NCI-H446 (cell line): ENCODE data around the gene CDKAL1.

Source experiments
- DNase-seq, 2 experiments: peaks; one replicate each; lab custom pipeline; 2025; lab: John Stamatoyannopoulos, UW

Gene CDKAL1

DNA sequence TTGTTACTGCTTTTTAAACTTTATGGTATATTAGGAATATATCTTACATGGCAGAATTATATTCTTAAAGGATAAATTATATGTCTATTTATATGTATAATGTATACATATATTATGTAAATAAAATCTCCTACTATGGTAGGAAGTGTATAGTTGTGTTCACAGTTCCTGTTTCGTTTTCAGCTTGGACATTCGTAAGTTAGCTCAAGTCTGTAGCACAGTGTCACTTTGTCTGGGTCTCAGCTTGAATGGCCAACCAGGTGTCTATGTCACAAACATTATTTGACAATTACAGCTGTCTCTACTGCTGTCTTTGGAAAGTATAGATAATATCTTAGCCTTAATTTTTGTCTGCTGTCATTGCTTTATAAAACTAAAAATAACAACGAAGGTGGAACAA, 303.9 kb downstream of the CDKAL1 start:
- no peak for DNase-seq

DNA sequence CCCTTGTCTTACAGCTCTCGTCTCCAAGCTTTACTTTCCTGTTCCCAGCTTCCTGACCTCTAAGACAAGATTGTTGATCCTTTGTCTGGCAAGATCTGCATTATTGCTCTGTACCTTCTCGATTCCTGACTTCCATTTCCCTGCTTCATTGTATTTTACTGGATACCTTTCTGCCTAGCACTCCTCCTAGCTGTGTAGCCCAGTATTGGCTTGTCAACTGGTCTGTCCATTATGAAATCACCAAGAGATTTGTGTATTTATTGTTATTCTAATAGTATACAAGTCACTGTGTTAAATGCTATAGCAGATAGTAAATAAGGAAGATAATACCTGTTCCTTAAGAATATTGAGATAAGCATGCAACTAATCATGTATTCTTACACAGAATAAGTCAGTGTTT, 305.4 kb downstream of the CDKAL1 start:
- no peak for DNase-seq

DNA sequence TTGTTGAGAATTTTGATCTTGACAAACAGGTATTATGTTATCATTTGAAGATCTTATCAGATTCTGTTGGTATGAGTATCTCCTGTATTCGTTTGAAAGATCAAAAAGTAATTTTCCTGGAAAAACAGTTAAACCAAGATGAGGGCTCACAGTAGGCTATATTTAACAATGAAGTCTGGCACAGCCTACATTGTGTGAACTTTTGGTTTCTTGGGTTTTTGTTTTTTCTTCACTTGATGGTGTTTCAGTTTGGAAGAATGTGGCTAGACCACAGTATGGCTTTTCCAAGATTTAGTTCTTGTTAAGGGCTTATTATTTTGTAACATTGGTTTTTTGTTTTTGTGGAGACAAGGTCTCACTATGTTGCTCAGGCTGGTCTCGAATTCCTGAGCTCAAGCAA, 306.4 kb downstream of the CDKAL1 start:
- DNase-seq: no peak

DNA sequence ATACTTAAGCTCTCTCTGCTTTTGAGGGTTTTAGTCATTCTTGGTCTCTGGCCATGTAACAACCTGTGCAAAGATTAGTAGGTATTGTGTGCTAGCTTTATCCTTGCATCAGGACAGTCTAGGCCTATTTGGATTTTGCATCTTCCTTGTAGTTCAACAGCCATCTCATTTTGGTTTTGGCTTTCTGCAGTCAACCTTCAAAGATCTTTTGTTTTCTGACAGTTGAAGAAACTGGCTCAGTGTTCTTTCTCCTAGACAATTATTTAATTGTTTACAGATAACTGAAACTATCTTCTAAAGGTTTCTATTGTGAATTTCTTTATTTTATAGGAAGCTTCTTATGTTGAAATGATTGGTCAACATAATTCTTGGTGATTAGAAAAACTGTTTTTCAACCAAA, 307.5 kb downstream of the CDKAL1 start:
- no peak for DNase-seq

DNA sequence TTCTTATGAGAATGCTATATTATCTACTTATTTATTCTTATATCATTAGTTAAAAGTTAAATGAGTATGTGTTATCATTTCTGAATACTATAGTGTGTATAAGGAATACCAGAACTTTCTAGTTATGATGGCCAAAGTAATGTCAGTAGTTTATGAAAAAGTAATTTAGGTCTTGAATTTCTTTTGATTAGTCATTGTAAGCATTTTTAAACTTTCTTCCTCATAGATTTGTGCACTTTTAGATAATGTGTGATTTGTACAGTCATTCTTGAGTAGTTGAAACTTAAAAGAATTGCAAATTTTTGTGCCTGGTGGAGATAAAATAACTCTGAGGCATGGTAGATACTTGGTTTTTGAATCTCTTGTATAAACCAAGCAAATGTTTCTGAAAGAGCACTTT, 311.3 kb downstream of the CDKAL1 start:
- no peak for DNase-seq

DNA sequence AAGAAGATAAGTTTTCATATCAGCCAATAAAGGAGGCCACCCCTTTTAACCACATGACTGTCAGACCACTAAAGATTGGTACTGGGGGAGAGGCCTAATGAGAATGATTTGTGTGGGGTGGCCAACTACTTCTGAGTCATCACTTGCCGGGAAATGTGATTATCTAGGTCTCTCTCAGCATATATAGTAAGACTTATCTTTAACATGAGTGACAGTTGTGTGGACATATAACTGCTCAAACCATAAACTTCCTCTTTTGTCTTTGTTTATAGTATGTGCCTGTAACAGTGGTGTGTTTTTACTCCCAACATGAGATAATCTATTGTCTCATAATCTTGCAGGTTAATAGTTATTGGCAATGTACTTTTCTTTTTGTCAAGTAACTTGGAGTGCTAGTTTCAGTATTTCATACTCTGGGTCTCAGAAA, 312.4 kb downstream of the CDKAL1 start:
- no peak for DNase-seq

DNA sequence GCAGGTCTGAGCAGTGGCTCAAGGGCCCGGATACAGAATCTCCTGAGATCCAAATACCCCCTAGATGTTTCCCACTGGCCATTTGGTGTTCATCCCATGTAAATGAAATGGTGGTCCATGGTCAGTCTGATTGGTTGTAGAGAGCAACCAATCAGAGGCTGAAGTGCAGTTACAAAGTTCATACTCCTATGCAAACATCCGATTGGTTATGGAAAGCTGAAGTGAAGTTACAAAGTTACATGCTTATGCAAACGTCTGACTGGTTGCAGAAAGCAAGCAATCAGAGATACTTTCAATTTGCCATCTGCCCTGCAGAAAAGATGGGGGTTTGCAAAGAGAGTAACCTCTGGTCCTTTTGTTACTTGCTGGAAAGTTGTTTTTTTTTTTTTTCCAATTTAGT, 313.6 kb downstream of the CDKAL1 start:
- no peak for DNase-seq

DNA sequence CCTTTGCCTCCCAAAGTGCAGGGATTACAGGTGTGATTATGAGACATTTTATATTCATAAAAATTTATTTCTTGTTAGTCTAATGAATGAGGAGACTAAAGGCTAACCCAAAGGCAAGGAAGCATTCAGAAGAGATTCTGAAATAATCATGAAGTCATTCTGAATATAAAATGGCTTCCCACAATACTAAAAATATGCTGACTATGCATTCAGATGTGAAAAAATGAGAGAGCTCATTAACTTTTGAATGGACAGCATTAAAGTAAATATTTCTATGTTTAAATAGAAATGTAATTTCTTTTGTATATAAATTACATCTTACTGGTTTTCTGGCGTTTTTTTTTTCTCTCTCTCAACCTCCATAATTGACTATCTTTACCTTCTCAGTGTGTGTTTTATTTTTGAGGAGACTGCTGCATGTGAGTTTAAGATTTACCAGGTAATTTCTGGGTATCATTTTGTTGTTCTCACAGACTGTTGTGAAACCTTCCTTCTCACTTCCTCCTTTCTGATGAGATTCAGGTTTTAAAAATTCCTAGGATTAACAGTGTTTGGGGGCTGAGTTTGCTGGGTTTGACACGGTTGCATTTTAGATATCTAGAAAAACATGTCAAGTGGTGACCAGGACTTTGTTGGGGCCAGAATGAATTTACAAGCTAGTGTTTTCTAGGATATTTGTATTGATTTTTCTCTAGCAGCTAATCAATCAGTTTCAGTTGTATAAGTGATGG, 316.6 kb downstream of the CDKAL1 start:
- DNase-seq: no peak

DNA sequence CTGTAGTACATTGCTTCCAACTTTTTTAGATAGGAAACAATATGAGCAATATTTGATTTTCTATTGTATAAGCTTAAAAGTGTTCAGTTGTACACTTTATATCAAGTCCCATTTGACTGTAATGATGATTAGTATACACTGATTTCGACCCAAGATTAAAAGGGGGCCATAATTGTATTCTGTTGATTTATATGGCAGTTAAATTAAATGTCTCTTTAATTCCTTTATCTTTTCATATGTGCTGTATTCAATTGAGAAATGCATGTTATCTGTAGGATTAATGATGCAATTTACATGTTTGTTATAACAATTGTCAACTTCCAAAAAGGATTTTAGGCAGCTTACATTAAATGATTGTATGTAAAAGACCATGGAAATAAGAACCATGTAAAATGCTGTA, 317.5 kb downstream of the CDKAL1 start:
- no peak for DNase-seq

DNA sequence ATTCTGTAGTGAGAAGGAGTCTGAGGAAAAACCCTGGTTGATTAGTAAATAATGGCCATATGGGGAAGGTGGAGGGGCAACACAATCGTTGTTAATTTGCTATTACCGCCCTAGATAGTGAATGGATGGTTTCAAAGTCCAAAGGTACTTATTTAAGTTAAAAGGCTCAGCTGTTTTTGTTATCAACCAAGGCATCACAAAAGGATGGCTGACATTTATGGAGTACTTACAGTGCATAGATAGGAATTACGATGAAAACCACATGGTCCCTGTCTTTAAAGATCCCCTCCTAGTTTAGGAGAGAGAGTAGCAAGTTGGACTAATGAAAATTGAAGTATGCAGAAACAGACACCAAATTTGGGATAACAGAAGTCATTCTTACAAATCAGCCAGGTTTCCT, 319.6 kb downstream of the CDKAL1 start:
- no peak for DNase-seq

DNA sequence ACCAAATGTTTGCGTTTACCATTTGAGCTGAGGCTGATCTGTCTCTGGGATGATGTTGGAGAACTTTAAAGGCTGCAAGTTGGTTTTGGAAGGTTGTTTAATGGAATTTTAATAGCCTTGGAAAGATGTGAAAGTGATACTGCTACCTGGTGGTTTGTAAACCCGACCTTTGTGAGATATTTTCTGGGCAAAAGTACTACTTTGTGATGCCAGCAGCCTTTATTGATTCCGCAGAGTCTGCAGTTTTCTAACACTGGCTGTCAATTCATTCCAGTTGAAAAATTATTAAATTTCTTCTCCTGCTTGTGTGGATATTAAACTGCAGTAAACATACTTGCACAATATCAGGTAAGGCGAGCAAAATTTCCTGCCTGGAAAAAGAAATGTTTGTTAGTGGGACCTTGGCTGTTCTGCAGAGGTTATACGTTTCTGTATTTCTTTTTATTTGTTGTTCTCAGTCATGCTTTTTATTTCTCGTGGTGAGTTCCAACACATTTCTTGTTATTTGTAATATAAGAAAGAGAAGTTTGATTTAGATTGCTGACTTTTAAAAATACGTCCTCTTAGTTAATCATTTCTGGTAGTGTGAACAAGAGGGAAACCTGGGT, 322.5 kb downstream of the CDKAL1 start:
- no peak for DNase-seq

DNA sequence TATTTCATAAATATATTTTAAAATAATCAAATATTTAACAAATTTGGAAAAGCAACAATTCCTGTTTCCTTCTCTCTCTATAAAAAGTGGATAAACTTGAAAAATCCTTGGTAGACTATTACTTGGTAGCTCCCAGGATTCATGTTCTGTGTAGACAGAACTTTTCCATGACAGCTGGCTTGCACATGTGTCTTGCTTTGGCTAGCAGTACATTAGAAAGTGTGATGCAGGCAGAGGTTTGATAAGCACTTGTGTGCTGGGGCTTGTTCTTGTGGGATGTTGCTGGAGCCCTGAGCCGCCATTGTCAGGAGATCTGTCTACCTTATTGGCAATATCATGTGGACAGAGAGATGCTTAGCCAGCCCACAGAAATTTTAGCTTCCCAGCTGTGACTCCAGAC, 327.2 kb downstream of the CDKAL1 start:
- no peak for DNase-seq

DNA sequence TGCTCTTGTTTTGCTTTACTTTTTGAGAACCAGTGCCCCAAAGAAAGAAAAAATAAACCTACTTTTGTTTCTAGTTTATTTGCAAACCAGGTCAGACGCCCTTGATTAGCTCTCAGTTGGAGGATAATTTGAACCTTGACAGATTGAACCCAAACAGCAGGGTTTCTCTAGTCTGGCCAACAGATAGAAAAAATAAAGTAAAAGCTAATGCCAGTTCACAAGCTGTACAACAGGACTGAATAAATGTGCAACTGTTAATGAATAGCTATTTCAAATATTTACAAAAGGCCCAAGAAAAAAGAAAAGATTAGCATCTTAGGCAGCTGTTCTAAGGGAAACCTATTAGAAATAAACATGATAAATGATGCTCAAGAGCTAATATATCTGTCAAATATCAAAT, 331.8 kb downstream of the CDKAL1 start:
- DNase-seq: peak; percentile 31 to 52

DNA sequence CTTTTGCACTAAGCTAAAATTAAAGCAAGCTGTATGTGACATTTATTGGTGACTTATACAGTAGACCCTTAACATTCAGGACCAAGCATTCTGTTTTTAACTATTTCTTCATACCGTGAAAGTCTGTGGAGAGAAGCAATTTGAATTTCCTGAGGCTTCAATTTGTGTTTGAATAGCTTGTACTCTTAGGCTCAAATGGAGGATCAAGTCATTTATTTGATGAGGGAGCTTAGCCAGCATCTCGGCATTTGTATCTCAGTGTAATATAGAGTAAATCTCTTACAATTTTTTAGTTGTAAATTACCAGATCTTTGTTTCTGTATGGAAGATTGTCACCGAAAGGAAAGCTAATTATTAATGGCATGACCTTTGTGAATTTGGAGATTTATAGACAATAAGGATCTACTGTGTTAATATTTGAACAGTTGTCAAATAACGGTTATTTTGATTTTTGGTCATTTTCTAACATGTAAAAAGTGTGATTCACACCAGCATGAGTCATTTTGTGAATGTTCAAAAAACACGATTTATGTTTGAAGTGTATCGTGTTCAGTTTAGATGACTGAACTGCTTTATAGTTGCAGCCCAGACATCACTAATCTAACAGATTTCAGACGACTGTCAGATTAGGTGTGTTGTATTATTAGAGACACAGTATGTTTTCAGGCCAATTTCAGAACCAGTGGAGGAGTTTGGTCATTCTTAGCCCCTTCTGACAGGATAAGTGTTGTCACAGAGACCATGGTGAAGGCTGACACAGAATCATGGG, 332.9 kb downstream of the CDKAL1 start:
- DNase-seq: no peak

DNA sequence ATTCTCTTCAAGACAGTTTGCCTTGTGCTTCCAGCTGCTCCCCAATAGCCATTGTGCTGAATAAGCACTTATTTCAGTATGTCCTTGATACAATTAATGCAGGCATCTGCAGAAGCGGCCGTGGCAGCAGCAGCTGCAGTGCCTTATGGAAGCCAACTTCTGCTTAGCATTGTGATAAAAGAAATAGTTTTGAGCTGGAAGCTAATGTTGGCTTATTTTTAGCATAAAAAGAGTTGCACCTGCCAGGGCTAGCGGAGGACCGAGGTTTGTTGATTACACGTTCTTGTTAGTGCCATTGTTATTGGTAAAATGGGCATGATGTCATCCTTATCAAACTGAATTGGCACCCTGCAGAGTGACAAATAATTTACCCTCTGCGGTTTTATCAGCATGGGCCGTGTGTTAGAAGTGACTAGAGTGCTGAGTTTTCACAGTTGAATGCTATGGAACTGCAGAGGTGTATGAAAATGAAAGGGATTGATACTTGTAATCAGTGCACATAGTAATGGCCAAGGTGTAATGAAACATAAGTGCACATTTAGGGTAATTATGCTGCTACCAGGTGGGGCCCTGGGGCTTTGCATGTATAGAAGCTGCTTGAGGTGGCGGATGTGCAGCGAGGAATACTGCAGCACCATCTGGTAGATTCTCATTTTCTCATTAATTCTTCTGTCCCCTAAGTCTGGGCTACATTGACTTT, 334.3 kb downstream of the CDKAL1 start:
- peak in 1 of 2 experiments; percentile 32 for DNase-seq

DNA sequence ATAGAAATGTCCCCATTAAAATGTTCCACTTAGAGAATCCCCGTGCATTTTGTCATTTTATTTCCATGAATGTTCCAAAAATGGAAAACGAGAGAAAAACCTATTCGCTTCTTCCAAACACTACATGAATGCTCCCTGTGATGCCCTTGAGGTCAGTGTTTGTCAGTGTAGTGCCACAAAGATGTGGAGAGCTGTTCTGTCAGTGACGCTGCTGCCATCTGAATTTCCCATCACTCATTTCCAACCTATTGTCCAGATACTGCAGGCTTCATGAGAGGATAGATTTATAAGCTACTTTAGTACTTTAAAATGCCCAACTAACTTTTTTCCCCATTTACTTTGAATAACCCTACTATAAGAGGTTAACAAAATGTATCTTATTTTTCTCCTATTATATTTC, 335.8 kb downstream of the CDKAL1 start:
- DNase-seq: no peak

DNA sequence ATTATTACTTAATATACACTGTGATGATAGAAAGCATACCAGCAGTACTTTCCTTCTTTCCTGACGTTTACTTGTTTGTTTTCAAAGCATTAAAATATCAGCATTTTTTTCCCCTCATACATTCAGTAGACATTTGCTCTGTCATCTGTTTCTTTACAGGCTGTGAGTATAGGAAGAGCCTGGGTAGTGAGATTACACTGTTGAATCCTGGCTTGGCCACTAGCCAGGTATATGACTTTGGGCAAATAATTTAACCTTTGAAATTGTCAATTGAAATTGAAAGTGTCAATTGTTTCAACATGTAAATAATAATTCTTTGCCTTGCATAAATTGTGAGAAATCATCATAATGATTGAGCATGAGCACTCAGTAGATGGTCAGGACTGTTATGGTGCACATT, 336.2 kb downstream of the CDKAL1 start:
- peak in 1 of 2 experiments; percentile 15 for DNase-seq

DNA sequence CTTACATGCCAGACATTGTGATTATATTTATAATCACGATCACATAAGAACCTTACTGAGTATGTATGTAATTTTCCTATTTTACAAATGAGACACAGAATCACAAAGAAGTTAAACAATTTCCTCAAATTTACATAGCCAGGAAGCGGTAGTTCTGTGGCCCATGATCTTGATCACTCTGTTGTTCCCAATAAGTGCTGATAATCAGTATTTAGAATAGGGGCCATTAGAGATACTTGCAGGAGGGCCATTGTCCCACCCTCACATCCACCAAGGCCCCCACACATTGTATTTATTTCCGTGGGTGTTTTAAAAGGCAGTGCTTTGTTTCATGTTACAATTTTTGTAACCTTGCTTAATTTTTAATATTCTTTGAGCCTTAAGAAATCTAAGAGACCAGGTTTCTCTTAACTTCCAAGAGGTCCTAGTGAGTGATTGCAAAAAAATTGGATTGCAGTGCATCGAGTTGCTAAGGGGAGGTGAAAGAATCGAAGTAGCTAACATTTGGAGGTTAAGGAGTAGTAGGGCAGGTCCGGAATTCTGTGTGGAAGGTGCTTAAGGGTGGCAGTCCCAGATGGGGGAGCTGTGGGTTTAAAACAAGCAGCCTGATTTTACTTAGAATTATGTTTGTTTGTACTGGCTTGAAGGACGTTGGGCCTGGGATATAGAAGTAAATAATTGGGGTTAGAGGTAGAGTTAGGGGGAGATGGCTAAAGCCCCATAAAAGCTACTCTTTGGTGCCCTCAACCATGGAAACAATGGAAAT, 339.4 kb downstream of the CDKAL1 start:
- DNase-seq: no peak

DNA sequence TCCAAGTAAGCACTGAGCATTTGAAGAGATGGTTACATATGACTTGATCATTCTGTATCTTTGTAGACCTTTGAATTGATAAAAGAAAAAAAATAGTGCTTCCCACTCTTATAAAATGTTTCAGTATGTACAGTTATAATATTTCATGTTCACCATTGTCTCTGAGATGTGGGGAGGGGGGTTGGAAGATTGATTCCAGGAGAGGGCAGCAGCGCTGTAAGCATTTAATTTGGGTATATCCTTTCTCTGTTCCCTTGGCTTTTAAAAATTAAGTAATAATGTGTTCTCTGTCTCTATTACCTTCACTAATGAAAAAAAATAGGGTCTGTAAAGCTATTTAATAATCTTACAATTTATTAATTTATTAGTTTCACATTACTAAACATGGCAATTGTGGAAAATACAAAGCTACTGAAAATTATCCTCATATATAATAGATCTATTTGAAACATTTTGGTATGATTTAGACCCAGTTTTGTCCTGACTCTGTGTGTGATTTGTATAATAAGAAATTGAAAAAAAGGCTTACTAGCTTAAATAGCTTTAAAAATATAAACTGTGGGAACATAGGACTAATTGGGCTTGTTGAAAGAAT, 341.2 kb downstream of the CDKAL1 start:
- peak; percentile 26 to 46 for DNase-seq

DNA sequence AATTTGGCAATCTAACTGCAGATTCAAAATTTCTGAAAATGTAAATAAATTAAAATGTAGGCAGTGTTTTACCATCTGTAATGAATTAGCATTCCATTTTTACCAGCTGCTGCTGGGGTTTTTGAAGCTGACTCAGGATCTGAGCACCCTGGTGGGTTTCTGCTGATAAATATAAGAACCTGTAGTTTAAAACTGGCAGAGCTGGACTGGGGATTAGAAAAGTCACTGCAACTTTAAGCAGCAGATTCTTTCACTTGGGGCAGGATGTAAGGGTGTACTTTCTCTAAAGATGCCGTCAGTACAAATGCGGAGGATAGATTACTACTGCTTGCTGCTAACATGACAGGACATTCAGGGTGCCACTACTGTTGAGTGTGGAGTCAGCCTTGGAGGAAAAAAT, 341.8 kb downstream of the CDKAL1 start:
- peak in 1 of 2 experiments; percentile 43 for DNase-seq

DNA sequence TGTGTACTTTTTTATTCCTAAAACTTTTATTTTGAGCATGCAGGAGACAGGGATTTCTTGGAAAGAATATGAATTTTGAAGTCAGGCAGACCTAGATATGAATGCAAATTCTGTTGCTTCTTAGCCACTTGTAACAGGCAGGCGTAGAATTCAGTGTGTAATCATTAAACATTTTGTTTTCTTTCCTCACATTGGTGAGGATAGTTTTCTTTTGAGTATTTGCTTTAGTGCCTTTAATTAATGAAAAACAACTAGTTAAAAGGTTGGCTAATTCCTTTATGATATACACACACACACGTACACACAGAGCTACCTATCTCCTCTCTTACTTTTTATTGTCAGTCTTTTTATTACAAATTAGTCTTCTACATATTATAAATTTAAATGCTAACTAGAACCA, 342.3 kb downstream of the CDKAL1 start:
- DNase-seq: no peak
